ENCODE results near the gene DDX31.

DNA sequence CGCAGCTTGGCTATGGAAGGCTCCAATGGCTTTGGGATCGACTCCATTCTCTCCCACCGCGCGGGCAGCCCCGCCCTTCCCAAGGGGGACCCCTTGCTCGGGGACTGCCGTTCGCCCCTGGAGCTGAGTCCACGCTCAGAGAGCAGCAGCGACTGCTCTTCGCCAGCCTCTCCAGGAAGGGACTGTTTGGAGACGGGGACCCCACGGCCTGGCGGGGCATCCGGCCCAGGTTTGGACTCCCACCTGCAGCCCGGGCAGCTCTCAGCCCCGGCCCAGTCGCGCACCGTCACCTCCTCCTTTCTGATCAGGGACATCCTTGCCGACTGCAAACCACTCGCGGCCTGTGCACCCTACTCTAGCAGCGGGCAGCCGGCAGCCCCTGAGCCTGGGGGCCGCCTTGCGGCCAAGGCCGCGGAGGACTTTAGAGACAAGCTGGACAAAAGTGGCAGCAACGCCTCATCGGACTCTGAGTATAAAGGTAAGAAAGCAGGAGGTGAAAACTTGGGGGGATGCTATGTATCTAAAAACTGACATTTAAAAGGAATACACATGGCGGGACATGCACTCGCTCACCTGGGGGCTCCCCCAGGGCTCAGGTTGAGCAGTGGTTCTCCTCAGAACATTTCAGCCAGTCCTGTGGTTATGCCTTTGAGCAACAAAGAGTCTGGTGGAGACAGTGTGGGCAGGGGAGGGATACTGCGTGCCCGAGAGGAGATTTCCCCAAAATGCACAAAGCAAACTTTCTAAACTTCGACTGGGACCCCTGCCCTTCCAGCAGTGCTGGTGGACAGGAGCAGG, 86.8 kb downstream of the DDX31 start:
- TF ChIP-seq, protein P1, sequence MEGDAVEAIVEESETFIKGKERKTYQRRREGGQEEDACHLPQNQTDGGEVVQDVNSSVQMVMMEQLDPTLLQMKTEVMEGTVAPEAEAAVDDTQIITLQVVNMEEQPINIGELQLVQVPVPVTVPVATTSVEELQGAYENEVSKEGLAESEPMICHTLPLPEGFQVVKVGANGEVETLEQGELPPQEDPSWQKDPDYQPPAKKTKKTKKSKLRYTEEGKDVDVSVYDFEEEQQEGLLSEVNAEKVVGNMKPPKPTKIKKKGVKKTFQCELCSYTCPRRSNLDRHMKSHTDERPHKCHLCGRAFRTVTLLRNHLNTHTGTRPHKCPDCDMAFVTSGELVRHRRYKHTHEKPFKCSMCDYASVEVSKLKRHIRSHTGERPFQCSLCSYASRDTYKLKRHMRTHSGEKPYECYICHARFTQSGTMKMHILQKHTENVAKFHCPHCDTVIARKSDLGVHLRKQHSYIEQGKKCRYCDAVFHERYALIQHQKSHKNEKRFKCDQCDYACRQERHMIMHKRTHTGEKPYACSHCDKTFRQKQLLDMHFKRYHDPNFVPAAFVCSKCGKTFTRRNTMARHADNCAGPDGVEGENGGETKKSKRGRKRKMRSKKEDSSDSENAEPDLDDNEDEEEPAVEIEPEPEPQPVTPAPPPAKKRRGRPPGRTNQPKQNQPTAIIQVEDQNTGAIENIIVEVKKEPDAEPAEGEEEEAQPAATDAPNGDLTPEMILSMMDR (conservative IDR thresholded peaks at IDR 0.05) = no peak
- TF ChIP-seq EZH2 (IDR thresholded peaks at IDR 0.05; ENCODE audit: low read depth) = no peak

Data from PC-9 (cell line).